Cardiac muscle cell (in vitro differentiated cells and primary cell): Measurements from ENCODE around the gene NR3C1. TPM values are rescaled to one million over a fixed set of nuclear protein-coding genes. Genes with fewer than 3 reads are reported as not detected.

Source experiments
- DNase-seq, 2 donors: peaks; one replicate each; pipeline versions ENCODE4 v3.0.0 to v3.0.0-alpha.2; 2010 to 2017; ENCODE audit warnings: low read depth in 1 of 2, low spot score in 1 of 2
- H3K27ac ChIP-seq: fragments of 200-600 bp; sonication (generic); 2 replicates; pipeline ENCODE4 v1.5.1; 2016
- H3K27me3 ChIP-seq: fragments of 200-600 bp; sonication (generic); 2 replicates; pipeline ENCODE4 v1.6.0; 2016; ENCODE audit warnings: control low read depth
- H3K36me3 ChIP-seq: fragments of 200-600 bp; sonication (generic); 2 replicates; pipeline ENCODE4 v1.5.1; 2016; ENCODE audit warnings: control low read depth
- H3K4me1 ChIP-seq: fragments of 200-600 bp; sonication (generic); 2 replicates; pipeline ENCODE4 v1.8.1; 2017; ENCODE audit warnings: low read depth, mild to moderate bottlenecking, mixed run types
- H3K4me3 ChIP-seq: fragments of 200-600 bp; sonication (generic); 2 replicates; pipeline ENCODE4 v1.5.1; 2016; ENCODE audit warnings: mild to moderate bottlenecking
- H3K9me3 ChIP-seq: fragments of 200-600 bp; sonication (generic); 2 replicates; pipeline ENCODE4 v1.5.1; 2017; ENCODE audit warnings: low read depth, mild to moderate bottlenecking, control low read depth
- CTCF ChIP-seq: IDR thresholded peaks from 2 replicates; pipeline ENCODE4 v1.5.1; 2012; ENCODE audit warnings: low read depth, mild to moderate bottlenecking, low read length
- polyA plus RNA-seq: library from polyadenylated mRNA; unstranded; fragments of >200 nt; fragmentation: Nextera tagmentation; extraction: Ambion mirVana; gene quantifications from 2 replicates; pipeline ENCODE4 v1.2.1, GENCODE V29; 2016
- total RNA-seq: library from RNA; depleted of rRNA; stranded (reverse); fragments of >200 nt; gene quantifications from 2 replicates; pipeline ENCODE4 v1.2.3, GENCODE V29; 2016

NR3C1 gene
- total and polyA plus RNA-seq, 2 experiments from 2014 or later, result 9.4 to 9.7 TPM

- Histone ChIP-seq H3K27me3 (no peaks in the 10 kb centered on the region), H3K9me3 (no peaks in the 10 kb centered on the region), H3K4me1 (no peaks in the 10 kb centered on the region), H3K27ac (no peak overlapping the region), H3K4me3 (no peak overlapping the region), H3K36me3 (no peaks in the 10 kb centered on the region)
- TF ChIP-seq CTCF, result no peak
- peak in 1 of 2 donors; percentile 59 for DNase-seq
Measured at GRCh38 chr5:143309661-143310431, 93.6 kb downstream of the NR3C1 start.

- no peak for TF ChIP-seq CTCF
- Histone ChIP-seq H3K4me3 (no peak overlapping the region), H3K36me3 (no peaks in the 10 kb centered on the region), H3K4me1 (no peaks in the 10 kb centered on the region), H3K9me3 (no peaks in the 10 kb centered on the region), H3K27ac (no peak overlapping the region), H3K27me3 (no peaks in the 10 kb centered on the region)
- no peak for DNase-seq
Measured at GRCh38 chr5:143308731-143309130, 94.8 kb downstream of the NR3C1 start.

- no peaks in the 10 kb centered on the region for H3K27me3 ChIP-seq
- H3K4me1 ChIP-seq, result no peaks in the 10 kb centered on the region
- no peak for TF ChIP-seq CTCF
- no peak for DNase-seq
- H3K36me3 ChIP-seq, result no peaks in the 10 kb centered on the region
- no peak overlapping the region for H3K27ac ChIP-seq
- no peak overlapping the region for H3K4me3 ChIP-seq
- no peaks in the 10 kb centered on the region for H3K9me3 ChIP-seq
Measured at GRCh38 chr5:143306040-143306439, 97.4 kb downstream of the NR3C1 start.

GRCh38 chr5:143304836-143305475 lies 98.5 kb downstream of the NR3C1 start:
- H3K4me3 ChIP-seq, result no peak overlapping the region
- H3K9me3 ChIP-seq, result no peaks in the 10 kb centered on the region
- no peak for DNase-seq
- H3K36me3 ChIP-seq, result no peaks in the 10 kb centered on the region
- H3K27me3 ChIP-seq, result no peaks in the 10 kb centered on the region
- TF ChIP-seq CTCF, result no peak
- H3K4me1 ChIP-seq, result no peaks in the 10 kb centered on the region
- H3K27ac ChIP-seq, result no peak overlapping the region

GRCh38 chr5:143302341-143303045 lies 101.0 kb downstream of the NR3C1 start:
- Histone ChIP-seq H3K27me3 (no peaks in the 10 kb centered on the region), H3K9me3 (no peaks in the 10 kb centered on the region), H3K36me3 (no peaks in the 10 kb centered on the region), H3K4me1 (no peaks in the 10 kb centered on the region), H3K4me3 (no peak overlapping the region), H3K27ac (no peak overlapping the region)
- DNase-seq, result no peak
- no peak for TF ChIP-seq CTCF
